GM19468 (cell line): Measurements from ENCODE around the gene NUP214.
"Not testable (repeated sequence)": the region's sequence is repeated elsewhere in the genome, so short reads cannot be mapped to it uniquely, and the experiment has no call there.

ENCODE experiments used
- ATAC-seq: cut with Tn5 transposase; IDR thresholded peaks from one replicate; pipeline ENCODE4 v1.9.1; 2021; ENCODE audit warnings: mild to moderate bottlenecking, moderate library complexity, moderate number of reproducible peaks; ENCODE audit not compliant: unreplicated experiment; ENCODE audit errors: extremely low read depth

Gene NUP214

GRCh38 chr9:131096269-131097125, 28.9 kb upstream of the NUP214 start, which contains the start of gene AIF1L:
Gene AIF1L, plus strand, starts transcription at chr9:131096531. Its CDS starts 99 bp downstream, at chr9:131096630.
- no peak for ATAC-seq

- no peak for ATAC-seq
Measured at GRCh38 chr9:131097126-131097947, 28.0 kb upstream of the NUP214 start.

GRCh38 chr9:131097948-131098278, 27.5 kb upstream of the NUP214 start:
- no peak for ATAC-seq

GRCh38 chr9:131098391-131099101, 26.8 kb upstream of the NUP214 start:
- ATAC-seq: no peak

- no peak for ATAC-seq
Measured at GRCh38 chr9:131099102-131099606, 26.2 kb upstream of the NUP214 start.

GRCh38 chr9:131099845-131100244, 25.5 kb upstream of the NUP214 start:
- ATAC-seq: not testable (repeated sequence)

GRCh38 chr9:131100445-131100844, 24.9 kb upstream of the NUP214 start:
- no peak for ATAC-seq

GRCh38 chr9:131101207-131101964, 24.0 kb upstream of the NUP214 start:
- no peak for ATAC-seq

- ATAC-seq: no peak
Measured at GRCh38 chr9:131103024-131103423, 22.4 kb upstream of the NUP214 start.

- ATAC-seq: no peak
Measured at GRCh38 chr9:131103535-131103934, 21.9 kb upstream of the NUP214 start.

- ATAC-seq: no peak
Measured at GRCh38 chr9:131104016-131104740, 21.2 kb upstream of the NUP214 start.

- ATAC-seq: no peak
Measured at GRCh38 chr9:131105952-131106351, 19.4 kb upstream of the NUP214 start.

GRCh38 chr9:131107760-131108159, 17.6 kb upstream of the NUP214 start:
- no peak for ATAC-seq

GRCh38 chr9:131111186-131111853, 14.1 kb upstream of the NUP214 start:
- no peak for ATAC-seq

- no peak for ATAC-seq
Measured at GRCh38 chr9:131111854-131112311, 13.5 kb upstream of the NUP214 start.

- ATAC-seq: no peak
Measured at GRCh38 chr9:131112374-131113154, 12.8 kb upstream of the NUP214 start.

GRCh38 chr9:131113655-131114054, 11.7 kb upstream of the NUP214 start:
- no peak for ATAC-seq

- ATAC-seq: no peak
Measured at GRCh38 chr9:131114084-131114535, 11.3 kb upstream of the NUP214 start.
